HG02973 (cell line): Measurements from ENCODE around the gene IPO5.

ENCODE experiments used
- ATAC-seq: cut with Tn5 transposase; IDR thresholded peaks from one replicate; pipeline ENCODE4 v1.9.1; 2021; ENCODE audit warnings: moderate library complexity; ENCODE audit not compliant: unreplicated experiment

The IPO5 gene

GRCh38 chr13:98054301-98054700 lies 100.8 kb downstream of the IPO5 start:
- no peak for ATAC-seq

GRCh38 chr13:98055623-98056022 lies 102.1 kb downstream of the IPO5 start:
- ATAC-seq = no peak

- no peak for ATAC-seq
Measured at GRCh38 chr13:98056839-98057410, 103.5 kb downstream of the IPO5 start.

GRCh38 chr13:98059276-98059675 lies 105.8 kb downstream of the IPO5 start:
- no peak for ATAC-seq

GRCh38 chr13:98060282-98060681 lies 106.8 kb downstream of the IPO5 start:
- no peak for ATAC-seq

- no peak for ATAC-seq
Measured at GRCh38 chr13:98065468-98065867, 112.0 kb downstream of the IPO5 start.

- no peak for ATAC-seq
Measured at GRCh38 chr13:98066636-98067035, 113.2 kb downstream of the IPO5 start.

GRCh38 chr13:98068521-98068920 lies 115.0 kb downstream of the IPO5 start:
- ATAC-seq = no peak

GRCh38 chr13:98069985-98070384 lies 116.5 kb downstream of the IPO5 start:
- no peak for ATAC-seq

- no peak for ATAC-seq
Measured at GRCh38 chr13:98071316-98071715, 117.8 kb downstream of the IPO5 start.

- no peak for ATAC-seq
Measured at GRCh38 chr13:98072476-98072875, 119.0 kb downstream of the IPO5 start.
